ENCODE results near the gene RSPH3.
"Not testable (repeated sequence)": the region's sequence is repeated elsewhere in the genome, so short reads cannot be mapped to it uniquely, and the experiment has no call there.

Gene RSPH3

GRCh38 chr6:159031846-159032245 lies 31.8 kb upstream of the RSPH3 start:
- Histone ChIP-seq H3K9me3 (ENCODE audit: control insufficient read depth, insufficient read depth, low read length) (no peaks in the 10 kb centered on the region), H3K27ac (ENCODE audit: low read depth, low read length) (no peak overlapping the region), H3K36me3 (ENCODE audit: control insufficient read depth, low read length) (peaks cover 25% of the 10 kb centered on the region), H3K4me1 (ENCODE audit: control insufficient read depth, low read length) (peaks cover 28% of the 10 kb centered on the region), H4K20me1 (ENCODE audit: control insufficient read depth, insufficient read depth, low read depth, low read length) (peaks cover 13% of the 10 kb centered on the region), H3F3A (ENCODE audit: control insufficient read depth, insufficient read depth) (peaks cover 59% of the 10 kb centered on the region), H3K27me3 (ENCODE audit: control insufficient read depth, low read length) (no peaks in the 10 kb centered on the region), H3K4me2 (ENCODE audit: low read length) (no peak overlapping the region), H3K9me2 (replicated peaks; ENCODE audit: control insufficient read depth, low read length) (no peaks in the 10 kb centered on the region), H3K4me3 (ENCODE audit: low read length) (no peak overlapping the region), H3K79me2 (ENCODE audit: control insufficient read depth, low read length) (peaks cover 4% of the 10 kb centered on the region)
- no peak for TF ChIP-seq EZH2phosphoT487 (IDR thresholded peaks at IDR 0.05; ENCODE audit: borderline replicate concordance, low read length)

- no peak overlapping the region for H3K4me3 ChIP-seq (ENCODE audit: low read length)
- no peak overlapping the region for H3K27ac ChIP-seq (ENCODE audit: low read depth, low read length)
- H3K9me3 ChIP-seq (ENCODE audit: control insufficient read depth, insufficient read depth, low read length): peaks cover 4% of the 10 kb centered on the region; the same call in 1 of the 2 replicates
- H4K20me1 ChIP-seq (ENCODE audit: control insufficient read depth, insufficient read depth, low read depth, low read length): no peaks in the 10 kb centered on the region
- H3K4me2 ChIP-seq (ENCODE audit: low read length): no peak overlapping the region
- H3K36me3 ChIP-seq (ENCODE audit: control insufficient read depth, low read length): peaks cover 8% of the 10 kb centered on the region
- peaks cover 31% of the 10 kb centered on the region for H3K4me1 ChIP-seq (ENCODE audit: control insufficient read depth, low read length)
- H3K79me2 ChIP-seq (ENCODE audit: control insufficient read depth, low read length): no peaks in the 10 kb centered on the region
- no peaks in the 10 kb centered on the region for H3K27me3 ChIP-seq (ENCODE audit: control insufficient read depth, low read length)
- H3K9me2 ChIP-seq (replicated peaks; ENCODE audit: control insufficient read depth, low read length): no peaks in the 10 kb centered on the region
- no peak for TF ChIP-seq EZH2phosphoT487 (IDR thresholded peaks at IDR 0.05; ENCODE audit: borderline replicate concordance, low read length)
- no peak for TF ChIP-seq CTCF (IDR thresholded peaks at IDR 0.05; ENCODE audit: low read depth, low read length, poor library complexity, severe bottlenecking)
- peaks cover 44% of the 10 kb centered on the region for H3F3A ChIP-seq (ENCODE audit: control insufficient read depth, insufficient read depth)
These were observed 30.2 kb upstream of the RSPH3 start for GRCh38 chr6:159030168-159030567.

- not testable (repeated sequence) for H3K36me3 ChIP-seq (ENCODE audit: control insufficient read depth, low read length); H3K27ac ChIP-seq (ENCODE audit: low read depth, low read length); H3K4me3 ChIP-seq (ENCODE audit: low read length); H3K27me3 ChIP-seq (ENCODE audit: control insufficient read depth, low read length); H4K20me1 ChIP-seq (ENCODE audit: control insufficient read depth, insufficient read depth, low read depth, low read length); H3K9me2 ChIP-seq (replicated peaks; ENCODE audit: control insufficient read depth, low read length); H3K79me2 ChIP-seq (ENCODE audit: control insufficient read depth, low read length); H3K4me2 ChIP-seq (ENCODE audit: low read length)
- peaks cover 20% of the 10 kb centered on the region for H3K4me1 ChIP-seq (ENCODE audit: control insufficient read depth, low read length)
- peaks cover 13% of the 10 kb centered on the region; the same call in 1 of the 2 replicates for H3F3A ChIP-seq (ENCODE audit: control insufficient read depth, insufficient read depth)
- H3K9me3 ChIP-seq (ENCODE audit: control insufficient read depth, insufficient read depth, low read length): peaks cover 12% of the 10 kb centered on the region; the same call in 1 of the 2 replicates
These were observed 25.2 kb upstream of the RSPH3 start for GRCh38 chr6:159025224-159025623.

- no peak overlapping the region for H3K27ac ChIP-seq (ENCODE audit: low read depth, low read length)
- H3K36me3 ChIP-seq (ENCODE audit: control insufficient read depth, low read length): no peaks in the 10 kb centered on the region
- H3K9me2 ChIP-seq (replicated peaks; ENCODE audit: control insufficient read depth, low read length): no peaks in the 10 kb centered on the region
- peaks cover 11% of the 10 kb centered on the region; the same call in 1 of the 2 replicates for H3F3A ChIP-seq (ENCODE audit: control insufficient read depth, insufficient read depth)
- peaks cover 29% of the 10 kb centered on the region for H3K4me1 ChIP-seq (ENCODE audit: control insufficient read depth, low read length)
- peaks cover 12% of the 10 kb centered on the region; the same call in 1 of the 2 replicates for H3K9me3 ChIP-seq (ENCODE audit: control insufficient read depth, insufficient read depth, low read length)
- no peaks in the 10 kb centered on the region for H3K79me2 ChIP-seq (ENCODE audit: control insufficient read depth, low read length)
- no peaks in the 10 kb centered on the region for H3K27me3 ChIP-seq (ENCODE audit: control insufficient read depth, low read length)
- no peak overlapping the region for H3K4me2 ChIP-seq (ENCODE audit: low read length)
- no peak for TF ChIP-seq CTCF (IDR thresholded peaks at IDR 0.05; ENCODE audit: low read depth, low read length, poor library complexity, severe bottlenecking)
- no peak for TF ChIP-seq EZH2phosphoT487 (IDR thresholded peaks at IDR 0.05; ENCODE audit: borderline replicate concordance, low read length)
- no peak overlapping the region for H3K4me3 ChIP-seq (ENCODE audit: low read length)
- no peaks in the 10 kb centered on the region for H4K20me1 ChIP-seq (ENCODE audit: control insufficient read depth, insufficient read depth, low read depth, low read length)
These were observed 23.9 kb upstream of the RSPH3 start for GRCh38 chr6:159023893-159024292.
